Choroid plexus epithelial cell (primary cell): ENCODE results near the gene MUC6.

ENCODE experiments used
- DNase-seq: peaks from one replicate; pipeline ENCODE4 v3.0.0-alpha.2; 2010; ENCODE audit warnings: low read depth
- H3K4me3 ChIP-seq: 2 replicates; pipeline ENCODE4 v1.5.1; 2011; ENCODE audit warnings: low read depth, mild to moderate bottlenecking, control low read depth, low read length, moderate library complexity
- CTCF ChIP-seq: conservative IDR thresholded peaks from 2 replicates; pipeline ENCODE4 v1.5.1; 2011; ENCODE audit warnings: low read depth, mild to moderate bottlenecking, control low read depth, inconsistent platforms, low read length, moderate library complexity

Gene MUC6

GRCh38 chr11:1026641-1027482 is 9.7 kb downstream of the MUC6 start:
- TF ChIP-seq CTCF: no peak
- no peak for DNase-seq
- no peak overlapping the region for H3K4me3 ChIP-seq

- no peak overlapping the region for H3K4me3 ChIP-seq
- DNase-seq: no peak
- TF ChIP-seq CTCF: no peak
Observed at GRCh38 chr11:1026163-1026450, 10.4 kb downstream of the MUC6 start.

GRCh38 chr11:1025410-1026162 is 10.9 kb downstream of the MUC6 start:
- H3K4me3 ChIP-seq: no peak overlapping the region
- TF ChIP-seq CTCF: no peak
- no peak for DNase-seq

GRCh38 chr11:1024597-1025409 is 11.7 kb downstream of the MUC6 start:
- TF ChIP-seq CTCF: no peak

GRCh38 chr11:1023811-1024596 is 12.5 kb downstream of the MUC6 start:
- no peak for TF ChIP-seq CTCF
- no peak overlapping the region for H3K4me3 ChIP-seq
- DNase-seq: no peak

More at GRCh38 chr11:1024597-1025409, 11.7 kb downstream of the MUC6 start:
- DNase-seq: no peak
- H3K4me3 ChIP-seq: no peak overlapping the region

GRCh38 chr11:1022908-1023810 is 13.4 kb downstream of the MUC6 start:
- no peak for DNase-seq
- H3K4me3 ChIP-seq: no peak overlapping the region
- no peak for TF ChIP-seq CTCF
